Skeletal muscle satellite cell (primary cell): ENCODE results near the gene ADGRD2.

Source experiments
- H3K27me3 ChIP-seq: 2 replicates; pipeline ENCODE4 v1.7.0; 2013; ENCODE audit warnings: low read length; ENCODE audit not compliant: control insufficient read depth, insufficient read depth
- H3K36me3 ChIP-seq: 2 replicates; pipeline ENCODE4 v1.7.0; 2013; ENCODE audit warnings: mild to moderate bottlenecking, control low read depth, low read length; ENCODE audit not compliant: insufficient read depth
- H3K4me1 ChIP-seq: 2 replicates; pipeline ENCODE4 v1.7.0; 2013; ENCODE audit warnings: low read length; ENCODE audit not compliant: control insufficient read depth, insufficient read depth
- H3K4me2 ChIP-seq: 2 replicates; pipeline ENCODE4 v1.7.0; 2013; ENCODE audit warnings: mild to moderate bottlenecking, low read length
- H3K4me3 ChIP-seq: 2 replicates; pipeline ENCODE4 v1.7.0; 2013; ENCODE audit warnings: low read length
- H3K9ac ChIP-seq: 2 replicates; pipeline ENCODE4 v1.7.0; 2013; ENCODE audit warnings: mild to moderate bottlenecking, low read depth, low read length, moderate library complexity
- H3K9me3 ChIP-seq: replicated peaks from 2 replicates; pipeline ENCODE4 v1.7.0; 2013; ENCODE audit warnings: mild to moderate bottlenecking, control low read depth, low read length

Gene ADGRD2

DNA sequence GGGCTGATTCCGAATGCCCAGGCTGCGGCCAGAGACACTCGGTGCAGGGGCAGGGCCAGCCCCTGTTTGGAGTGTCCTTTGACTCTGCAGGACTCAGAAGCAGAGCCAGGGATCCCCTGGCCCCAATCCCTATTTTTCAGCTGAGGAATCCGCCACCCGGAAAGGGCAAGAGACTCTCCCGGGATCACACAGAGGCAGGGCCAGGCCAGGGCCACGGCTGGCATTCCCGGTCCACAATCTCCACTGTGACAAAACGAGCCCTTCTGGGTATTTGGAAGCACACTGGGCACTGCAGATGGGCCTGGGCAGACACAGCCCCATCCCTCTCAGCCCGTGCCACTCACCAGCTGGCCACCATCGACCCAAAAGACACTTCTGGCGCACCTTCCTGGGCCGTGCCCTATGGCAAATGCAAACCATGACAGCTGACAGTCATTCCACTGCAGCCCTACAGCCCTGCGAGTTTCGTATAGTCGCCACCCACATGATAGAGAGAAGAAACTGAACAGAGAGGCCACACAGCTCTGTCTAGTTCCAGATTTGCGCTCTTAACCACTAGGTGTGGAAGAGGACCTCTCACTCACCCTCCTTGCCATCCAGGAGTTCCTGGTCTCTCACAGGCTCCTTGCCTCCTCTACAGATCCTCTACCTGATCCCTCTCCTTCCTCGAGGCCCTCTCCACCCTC, 43.7 kb downstream of the ADGRD2 start:
- no peak overlapping the region for H3K9ac ChIP-seq
- no peaks in the 10 kb centered on the region for H3K9me3 ChIP-seq
- H3K4me1 ChIP-seq, result no peaks in the 10 kb centered on the region
- H3K27me3 ChIP-seq, result peaks cover 63% of the 10 kb centered on the region
- H3K4me2 ChIP-seq, result no peak overlapping the region
- H3K4me3 ChIP-seq, result no peak overlapping the region
- H3K36me3 ChIP-seq, result no peaks in the 10 kb centered on the region

DNA sequence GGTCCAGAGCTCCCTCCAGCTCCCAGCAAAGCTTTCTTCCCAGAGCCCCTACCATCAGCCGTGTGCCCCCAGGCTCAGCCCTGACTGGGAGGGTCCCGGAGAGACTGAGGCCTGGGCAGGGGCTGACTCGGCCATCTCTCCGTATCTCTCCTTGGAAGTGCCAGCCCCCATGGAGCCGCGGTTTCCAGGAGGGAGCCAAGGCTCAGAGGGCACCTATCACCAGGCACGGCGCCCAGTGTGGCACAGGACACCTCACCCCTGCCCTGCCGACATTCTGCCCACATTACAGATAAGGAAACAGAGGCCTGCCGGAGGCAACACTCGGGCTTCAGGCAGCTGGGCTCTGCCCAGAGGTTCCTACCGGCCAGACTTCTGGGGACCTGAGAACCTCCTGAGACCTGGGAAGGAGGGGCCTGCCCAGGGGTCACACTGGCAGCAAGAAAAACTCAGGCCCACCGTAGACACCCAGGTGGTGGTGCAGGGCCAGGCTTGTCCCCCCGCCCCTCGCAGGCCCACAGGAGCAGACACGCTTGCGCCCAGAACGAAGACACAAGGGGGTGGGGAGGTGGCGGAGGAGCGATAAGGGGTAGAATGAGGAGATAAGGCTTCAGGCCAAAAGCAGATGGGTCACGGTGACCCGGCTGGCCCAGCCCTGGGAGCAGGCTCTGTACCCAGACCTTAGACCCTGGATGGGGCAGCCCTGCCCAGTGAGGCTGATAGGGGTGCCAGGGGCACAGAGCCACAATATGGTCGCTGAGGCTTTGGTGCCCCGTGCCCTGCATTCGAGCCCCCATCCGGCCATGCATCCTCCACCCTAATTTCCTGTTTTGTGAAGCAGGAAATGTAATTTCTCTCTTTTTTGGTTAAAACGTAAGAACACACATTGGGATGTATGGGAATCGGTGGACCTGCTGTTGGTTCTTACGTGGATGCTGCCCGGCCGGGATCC, 45.1 kb downstream of the ADGRD2 start:
- Histone ChIP-seq H3K4me3 (no peak overlapping the region), H3K4me2 (no peak overlapping the region), H3K9me3 (no peaks in the 10 kb centered on the region), H3K27me3 (peaks cover 64% of the 10 kb centered on the region), H3K9ac (no peak overlapping the region), H3K4me1 (no peaks in the 10 kb centered on the region), H3K36me3 (no peaks in the 10 kb centered on the region)

DNA sequence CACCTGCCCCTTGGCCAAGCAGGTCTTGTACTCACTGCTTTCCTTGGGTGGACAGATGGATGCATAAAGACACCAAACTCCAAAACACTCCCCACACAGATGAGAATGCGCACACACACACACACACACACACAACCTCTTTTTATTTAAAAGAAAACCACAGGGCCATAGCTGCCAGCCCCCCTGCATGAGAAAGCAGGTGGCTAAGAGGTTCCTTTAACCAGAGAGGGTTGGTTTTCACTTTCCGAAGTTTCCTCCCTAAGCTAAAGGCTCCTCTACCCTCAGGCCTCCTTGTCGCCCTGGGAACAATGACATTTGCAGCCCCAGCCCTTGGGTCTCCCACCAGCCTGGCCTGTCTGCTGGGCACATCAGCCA, 45.8 kb downstream of the ADGRD2 start:
- Histone ChIP-seq H3K9me3 (no peaks in the 10 kb centered on the region), H3K36me3 (no peaks in the 10 kb centered on the region), H3K4me1 (no peaks in the 10 kb centered on the region), H3K27me3 (peaks cover 69% of the 10 kb centered on the region), H3K4me2 (no peak overlapping the region), H3K9ac (no peak overlapping the region), H3K4me3 (no peak overlapping the region)

DNA sequence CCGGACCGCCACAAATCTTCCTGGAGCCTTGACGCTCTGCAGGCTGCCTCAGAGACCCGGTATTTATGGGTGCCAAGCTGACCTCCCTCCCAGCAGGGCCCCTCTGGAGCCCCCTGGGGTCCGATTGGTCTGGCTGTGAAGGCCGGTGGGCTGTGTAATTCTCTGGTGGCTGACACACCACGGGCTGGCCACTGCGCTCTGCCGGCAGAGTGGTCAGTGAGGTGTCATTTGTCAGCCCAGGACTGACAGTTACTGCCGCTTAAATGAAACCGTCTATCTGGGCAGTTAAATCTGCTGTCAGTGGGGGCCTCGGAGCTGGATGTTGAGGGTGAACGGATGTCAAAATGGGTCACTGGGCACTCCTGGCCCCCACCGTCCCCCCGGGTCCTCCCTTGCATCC, 46.2 kb downstream of the ADGRD2 start:
- peaks cover 73% of the 10 kb centered on the region for H3K27me3 ChIP-seq
- H3K4me1 ChIP-seq, result no peaks in the 10 kb centered on the region
- H3K4me2 ChIP-seq, result no peak overlapping the region
- H3K36me3 ChIP-seq, result no peaks in the 10 kb centered on the region
- no peak overlapping the region for H3K4me3 ChIP-seq
- no peak overlapping the region for H3K9ac ChIP-seq
- H3K9me3 ChIP-seq, result no peaks in the 10 kb centered on the region

DNA sequence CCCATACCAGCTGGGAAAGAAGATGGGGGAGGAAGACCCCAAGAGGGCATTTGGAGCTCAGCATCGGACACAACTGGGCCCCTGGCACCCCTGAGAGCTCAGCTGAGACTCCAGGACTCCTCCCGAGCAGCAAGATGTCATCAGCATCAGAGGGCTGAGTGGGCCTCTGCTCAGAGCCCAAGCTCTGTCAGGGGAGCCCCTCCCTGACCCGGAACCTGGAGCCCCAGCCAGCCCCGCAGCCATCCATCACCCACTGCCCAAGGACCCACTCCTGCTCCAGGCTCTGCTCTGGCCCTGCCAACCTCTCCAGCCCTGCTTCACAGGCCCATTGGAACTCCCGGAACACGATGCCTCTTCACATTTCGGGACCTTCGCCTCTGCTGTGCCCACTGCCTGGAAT, 47.2 kb downstream of the ADGRD2 start:
- Histone ChIP-seq H3K9ac (no peak overlapping the region), H3K4me3 (no peak overlapping the region), H3K4me1 (no peaks in the 10 kb centered on the region), H3K27me3 (peaks cover 82% of the 10 kb centered on the region), H3K9me3 (no peaks in the 10 kb centered on the region), H3K36me3 (no peaks in the 10 kb centered on the region), H3K4me2 (no peak overlapping the region)

DNA sequence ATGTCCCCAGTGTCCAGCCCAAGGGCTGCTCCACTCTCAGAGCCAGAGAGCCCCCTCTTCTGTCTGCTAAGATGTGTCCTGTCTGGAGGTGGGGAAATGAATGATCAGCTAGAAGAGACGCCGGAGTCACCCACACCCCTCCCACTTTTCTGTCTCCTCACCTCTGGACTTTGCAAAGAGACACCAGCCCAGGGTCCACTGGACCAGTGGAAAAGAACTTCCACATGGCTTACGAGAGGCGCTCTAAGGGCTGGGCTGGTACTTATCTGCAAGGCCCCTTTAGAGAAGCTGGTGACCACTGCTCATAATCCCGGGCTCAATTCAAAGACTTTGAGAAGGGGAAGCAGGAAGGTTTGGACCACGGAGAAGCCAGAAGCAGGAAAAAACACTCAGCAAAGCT, 47.8 kb downstream of the ADGRD2 start:
- Histone ChIP-seq H3K36me3 (no peaks in the 10 kb centered on the region), H3K4me2 (no peak overlapping the region), H3K9ac (no peak overlapping the region), H3K27me3 (peaks cover 84% of the 10 kb centered on the region), H3K4me3 (no peak overlapping the region), H3K9me3 (no peaks in the 10 kb centered on the region), H3K4me1 (no peaks in the 10 kb centered on the region)

DNA sequence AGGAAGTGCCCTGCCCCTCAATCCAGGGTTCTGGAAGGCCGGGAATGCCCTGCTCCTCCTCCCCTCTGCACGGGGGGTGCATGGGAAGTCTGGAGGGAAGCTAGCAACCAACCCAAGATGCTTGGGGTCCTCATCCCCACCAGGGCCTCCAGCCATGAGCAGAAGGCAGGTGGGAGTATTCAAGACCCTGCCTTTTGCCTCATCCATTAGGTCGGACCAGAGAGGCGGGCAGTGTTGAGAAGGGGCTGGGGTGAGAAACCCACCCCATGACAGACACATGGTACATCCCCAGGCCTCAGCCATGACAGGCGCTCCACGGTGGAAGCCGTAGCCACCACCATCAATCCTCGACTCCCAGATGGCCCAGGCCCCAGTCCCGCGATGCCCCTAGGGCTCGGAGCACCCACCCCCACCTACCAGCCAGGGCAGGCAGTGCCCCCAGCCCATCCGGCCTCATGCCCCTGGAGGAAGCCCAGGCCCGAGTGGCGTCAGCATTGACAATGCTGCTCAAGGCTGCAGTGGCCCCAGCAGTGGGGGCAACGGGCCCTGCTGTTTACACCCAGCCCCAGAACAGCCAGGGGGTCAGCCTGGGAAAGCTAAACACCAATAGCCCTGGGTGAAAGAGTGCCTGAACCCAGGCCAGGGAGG, 48.4 kb downstream of the ADGRD2 start:
- Histone ChIP-seq H3K36me3 (no peaks in the 10 kb centered on the region), H3K9me3 (no peaks in the 10 kb centered on the region), H3K9ac (no peak overlapping the region), H3K27me3 (peaks cover 85% of the 10 kb centered on the region), H3K4me1 (no peaks in the 10 kb centered on the region), H3K4me2 (no peak overlapping the region), H3K4me3 (no peak overlapping the region)

DNA sequence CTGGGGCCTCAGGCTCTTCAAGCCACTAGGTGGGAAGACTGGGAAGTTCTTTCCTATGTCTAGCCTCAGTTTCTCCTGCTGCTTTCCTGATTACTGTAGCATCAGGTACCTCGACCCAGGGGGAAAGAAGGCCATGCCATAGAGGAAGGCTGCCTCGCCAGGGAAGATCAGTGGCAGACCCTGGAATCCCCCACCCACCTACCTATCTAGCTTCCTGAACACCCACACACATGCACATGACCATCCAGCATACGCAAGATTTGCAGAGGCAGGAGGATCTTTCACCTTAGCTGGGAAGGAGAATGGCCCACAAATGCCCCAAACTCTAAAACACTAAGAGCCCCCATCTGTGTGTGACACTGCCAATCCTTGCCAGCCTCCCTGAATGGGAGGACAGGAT, 49.0 kb downstream of the ADGRD2 start:
- no peak overlapping the region for H3K4me2 ChIP-seq
- no peaks in the 10 kb centered on the region for H3K4me1 ChIP-seq
- no peaks in the 10 kb centered on the region for H3K9me3 ChIP-seq
- H3K27me3 ChIP-seq, result peaks cover 85% of the 10 kb centered on the region
- H3K4me3 ChIP-seq, result no peak overlapping the region
- no peaks in the 10 kb centered on the region for H3K36me3 ChIP-seq
- H3K9ac ChIP-seq, result no peak overlapping the region

DNA sequence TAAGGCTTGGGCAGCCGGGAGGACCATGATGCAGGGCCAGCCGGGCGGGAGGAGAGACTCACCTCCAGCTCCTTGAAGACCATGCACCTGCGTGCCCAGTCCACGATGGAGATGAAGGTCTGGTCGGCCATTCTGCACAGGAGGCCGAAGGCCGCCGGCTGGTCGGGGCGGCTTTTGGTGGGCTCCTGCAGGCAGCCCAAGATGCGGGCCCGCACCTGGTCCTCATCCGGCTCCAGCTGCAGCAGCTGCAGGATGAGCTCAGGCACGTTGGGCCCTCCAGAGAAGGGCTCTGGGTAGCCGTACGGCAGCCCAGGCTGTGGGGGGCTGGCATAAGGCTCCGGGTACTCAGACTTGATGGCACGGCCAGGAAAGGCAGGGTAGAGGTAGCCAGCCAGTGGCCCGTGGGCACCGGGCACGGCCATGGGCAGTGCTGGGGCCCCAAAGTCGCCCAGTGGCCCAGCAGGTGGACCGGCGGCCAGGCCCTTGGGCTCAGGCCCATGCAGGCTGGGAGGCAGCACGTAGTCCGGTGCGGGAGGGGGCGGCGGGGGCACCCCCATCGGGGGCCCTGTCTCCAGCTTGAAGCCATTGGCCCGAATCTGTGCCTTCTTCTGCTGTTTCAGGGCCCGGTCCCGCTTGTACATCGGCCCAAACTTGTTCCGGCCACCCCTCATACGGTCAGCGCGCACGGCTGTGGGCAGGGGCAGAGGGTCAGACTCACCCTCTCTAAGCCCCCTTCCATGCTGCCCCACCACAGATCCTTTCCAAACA, 50.0 kb downstream of the ADGRD2 start:
- peaks cover 82% of the 10 kb centered on the region for H3K27me3 ChIP-seq

DNA sequence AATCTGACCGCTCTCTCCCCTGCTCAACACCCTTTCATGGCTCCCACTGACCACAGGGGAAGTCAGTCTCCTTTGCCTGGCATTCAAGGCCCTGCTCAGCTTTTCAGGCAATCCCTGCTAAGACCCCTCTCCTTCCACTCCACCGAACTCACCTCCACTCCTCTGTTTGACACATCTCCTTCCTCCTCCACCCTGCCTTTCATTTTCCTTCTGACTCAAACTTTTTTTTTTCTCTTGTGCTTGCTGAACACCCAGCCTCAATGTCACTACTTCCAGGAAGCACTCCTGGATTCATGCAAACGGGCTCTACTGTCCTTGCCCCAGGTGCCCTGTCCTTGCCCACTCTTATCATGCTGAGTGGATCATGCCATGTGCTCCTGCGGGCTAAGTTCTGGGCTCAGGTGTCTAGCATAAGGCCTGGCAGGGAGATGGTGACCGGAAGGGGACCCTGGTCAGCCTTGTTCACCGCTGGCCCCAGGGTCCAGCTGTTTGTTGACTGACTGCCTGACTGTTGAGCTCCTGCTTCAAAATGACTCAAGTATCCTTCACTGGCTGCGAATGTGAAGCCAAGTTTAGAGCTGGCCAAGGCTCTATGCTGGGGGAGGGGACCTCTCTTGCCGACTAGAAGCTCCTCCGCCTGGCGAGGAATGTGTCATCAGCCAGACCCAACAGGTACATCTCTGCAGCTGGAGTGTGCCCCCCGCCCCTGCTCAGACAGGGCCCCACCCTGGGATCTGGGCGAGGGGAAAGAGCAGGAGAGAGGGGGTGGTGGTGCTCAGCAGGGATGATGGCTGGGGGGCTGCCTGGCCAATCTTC, 50.8 kb downstream of the ADGRD2 start:
- Histone ChIP-seq H3K4me2 (no peak overlapping the region), H3K4me1 (no peaks in the 10 kb centered on the region)

More for the DNA sequence above, 50.0 kb downstream of the ADGRD2 start:
- no peaks in the 10 kb centered on the region for H3K9me3 ChIP-seq
- no peak overlapping the region for H3K4me2 ChIP-seq
- no peak overlapping the region for H3K4me3 ChIP-seq
- no peaks in the 10 kb centered on the region for H3K4me1 ChIP-seq
- H3K36me3 ChIP-seq, result no peaks in the 10 kb centered on the region
- no peak overlapping the region for H3K9ac ChIP-seq

More for the DNA sequence above, 50.8 kb downstream of the ADGRD2 start:
- H3K9me3 ChIP-seq, result no peaks in the 10 kb centered on the region
- H3K9ac ChIP-seq, result no peak overlapping the region
- H3K4me3 ChIP-seq, result no peak overlapping the region
- H3K27me3 ChIP-seq, result peaks cover 84% of the 10 kb centered on the region
- no peaks in the 10 kb centered on the region for H3K36me3 ChIP-seq
